Fibroblast of pulmonary artery (primary cell): ENCODE data around the gene SPOCK1.

ENCODE experiments used
- DNase-seq: peaks from one replicate; pipeline ENCODE4 v3.0.0-alpha.2; 2010; ENCODE audit warnings: low read depth
- H3K4me3 ChIP-seq: replicated peaks from 2 replicates; pipeline ENCODE4 v1.5.1; 2011; ENCODE audit warnings: low read depth, mild to moderate bottlenecking, control low read depth, low read length, moderate library complexity
- TF ChIP-seq, protein P1 (sequence below): IDR thresholded peaks from 2 replicates; pipeline ENCODE4 v1.5.1; 2011; ENCODE audit warnings: mild to moderate bottlenecking, control low read depth, low read length, inconsistent platforms; ENCODE audit errors: missing control alignments

The SPOCK1 gene

DNA sequence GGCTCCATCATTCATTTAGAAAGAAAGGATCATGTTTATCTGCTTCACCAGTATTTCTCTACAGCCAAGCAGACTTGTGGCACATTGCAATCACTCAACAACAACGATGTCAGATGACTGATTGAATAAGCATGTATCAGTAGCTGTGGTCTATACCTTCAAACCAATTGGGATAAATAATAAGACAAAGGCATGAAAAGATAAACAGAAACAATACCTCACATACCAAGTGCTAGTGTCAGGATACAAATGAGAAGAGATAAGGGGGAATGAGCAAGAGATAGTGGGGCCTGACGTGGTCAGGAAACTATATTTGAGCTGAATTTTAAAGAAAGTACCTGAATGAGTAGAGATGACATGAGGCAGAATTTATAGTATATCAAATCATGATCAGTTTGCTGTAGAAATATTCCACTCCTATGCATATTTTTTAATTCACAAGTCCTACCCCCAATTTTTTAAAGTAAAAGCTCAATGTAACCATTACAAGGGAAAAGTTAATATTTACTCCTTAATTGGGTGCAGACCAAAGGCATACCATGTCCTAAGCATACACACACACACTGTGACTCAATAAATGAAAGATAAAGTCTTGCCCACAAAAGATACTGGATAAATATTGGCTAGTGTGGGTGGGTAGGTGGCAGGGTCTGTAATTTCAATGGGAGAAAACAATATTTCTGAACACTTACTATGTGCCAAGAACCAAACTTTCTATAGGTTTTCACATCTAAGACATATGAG is 284.5 kb downstream of the SPOCK1 start:
- H3K4me3 ChIP-seq = no peak overlapping the region
- TF ChIP-seq, protein P1, sequence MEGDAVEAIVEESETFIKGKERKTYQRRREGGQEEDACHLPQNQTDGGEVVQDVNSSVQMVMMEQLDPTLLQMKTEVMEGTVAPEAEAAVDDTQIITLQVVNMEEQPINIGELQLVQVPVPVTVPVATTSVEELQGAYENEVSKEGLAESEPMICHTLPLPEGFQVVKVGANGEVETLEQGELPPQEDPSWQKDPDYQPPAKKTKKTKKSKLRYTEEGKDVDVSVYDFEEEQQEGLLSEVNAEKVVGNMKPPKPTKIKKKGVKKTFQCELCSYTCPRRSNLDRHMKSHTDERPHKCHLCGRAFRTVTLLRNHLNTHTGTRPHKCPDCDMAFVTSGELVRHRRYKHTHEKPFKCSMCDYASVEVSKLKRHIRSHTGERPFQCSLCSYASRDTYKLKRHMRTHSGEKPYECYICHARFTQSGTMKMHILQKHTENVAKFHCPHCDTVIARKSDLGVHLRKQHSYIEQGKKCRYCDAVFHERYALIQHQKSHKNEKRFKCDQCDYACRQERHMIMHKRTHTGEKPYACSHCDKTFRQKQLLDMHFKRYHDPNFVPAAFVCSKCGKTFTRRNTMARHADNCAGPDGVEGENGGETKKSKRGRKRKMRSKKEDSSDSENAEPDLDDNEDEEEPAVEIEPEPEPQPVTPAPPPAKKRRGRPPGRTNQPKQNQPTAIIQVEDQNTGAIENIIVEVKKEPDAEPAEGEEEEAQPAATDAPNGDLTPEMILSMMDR = no peak
- DNase-seq = peak; percentile 4

DNA sequence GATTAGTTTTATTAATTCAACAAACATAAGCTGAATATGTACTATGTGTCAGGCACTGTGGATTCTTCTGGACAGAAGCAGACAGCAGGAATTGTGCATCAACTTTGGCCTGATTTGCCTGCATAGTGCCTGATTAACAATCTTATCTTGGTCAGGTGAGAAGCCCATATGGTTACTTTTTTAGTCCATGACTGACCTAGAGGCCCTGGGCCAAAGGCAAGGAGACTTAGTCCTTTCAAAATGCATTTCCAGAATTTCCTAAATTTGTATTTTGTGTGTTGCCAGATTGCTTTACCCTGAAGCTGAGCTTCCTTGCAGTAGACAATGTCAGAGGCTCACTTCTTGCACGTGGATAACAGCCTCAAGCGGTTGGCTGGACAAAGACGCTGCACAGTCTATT is 286.7 kb downstream of the SPOCK1 start:
- H3K4me3 ChIP-seq = no peak overlapping the region
- no peak for DNase-seq
- TF ChIP-seq, protein P1 = no peak

DNA sequence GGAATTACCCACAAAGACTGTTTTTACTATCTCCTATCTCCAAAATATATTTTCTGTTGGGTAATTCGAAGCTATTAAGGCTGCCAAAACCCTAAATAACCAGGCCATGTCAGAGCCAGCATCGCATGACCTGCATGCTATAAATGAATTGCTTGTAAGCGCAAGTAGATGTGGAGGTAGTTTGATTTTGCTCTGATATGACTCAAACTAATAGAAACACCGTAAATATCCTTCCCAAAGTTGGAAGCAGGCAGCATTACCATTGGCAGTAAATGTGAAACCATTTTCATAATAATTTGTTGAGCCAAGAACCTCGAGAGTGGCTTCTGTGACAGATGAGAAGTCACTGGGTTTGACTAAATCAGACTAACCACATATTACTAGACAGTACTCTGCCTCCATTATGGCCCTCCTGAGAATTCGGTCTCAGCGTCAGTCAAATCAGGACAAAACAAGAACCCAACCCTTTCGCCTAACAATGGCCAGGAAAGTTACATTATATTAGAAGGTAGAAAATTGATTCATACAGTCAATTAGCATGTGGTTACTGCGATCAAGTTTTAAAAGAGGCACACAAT is 289.8 kb downstream of the SPOCK1 start:
- TF ChIP-seq, protein P1 = no peak
- no peak overlapping the region for H3K4me3 ChIP-seq
- DNase-seq = no peak

GRCh38 chr5:137207023-137207760 is 291.9 kb downstream of the SPOCK1 start:
- H3K4me3 ChIP-seq = no peak overlapping the region
- no peak for DNase-seq
- TF ChIP-seq, protein P1 = no peak

DNA sequence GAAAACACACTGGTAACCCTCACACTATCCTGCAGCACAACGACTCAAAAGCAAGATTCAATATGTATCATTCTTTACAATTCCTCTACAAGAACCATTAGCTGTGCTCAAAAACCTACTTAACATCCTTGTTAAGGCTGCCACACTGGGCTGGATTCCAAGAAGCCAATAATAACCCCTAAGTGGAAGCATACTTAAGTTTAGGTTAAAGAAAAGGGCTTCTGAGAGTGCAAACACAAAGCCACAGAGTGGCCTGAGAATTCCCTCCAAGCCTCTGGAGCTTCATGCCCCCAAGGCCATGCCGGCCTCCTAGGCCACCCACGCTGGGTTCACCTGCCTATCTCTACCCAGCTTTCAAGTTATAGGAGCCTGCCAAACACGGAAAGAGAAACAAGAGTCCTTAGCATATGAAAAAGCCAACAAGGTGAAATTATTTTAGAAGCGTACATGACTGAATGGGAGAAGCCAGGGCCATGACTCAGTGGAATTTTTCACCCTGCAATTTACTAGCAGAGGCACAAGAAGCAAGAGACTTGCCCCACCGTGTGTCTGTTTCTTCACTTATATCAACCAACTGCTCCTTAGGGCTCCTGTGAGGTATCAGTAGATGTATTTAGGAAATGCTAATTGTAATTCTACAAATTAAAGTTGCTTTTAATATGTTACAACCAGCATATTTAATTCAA is 293.0 kb downstream of the SPOCK1 start:
- DNase-seq = peak; percentile 13
- TF ChIP-seq, protein P1 = no peak
- H3K4me3 ChIP-seq = no peak overlapping the region

GRCh38 chr5:137205231-137206027 is 293.7 kb downstream of the SPOCK1 start:
- DNase-seq = peak; percentile 4
- TF ChIP-seq, protein P1 = no peak
- no peak overlapping the region for H3K4me3 ChIP-seq
